HG03520 (cell line): Measurements from ENCODE around the gene CHP2.

Experiments used
- ATAC-seq: cut with Tn5 transposase; IDR thresholded peaks from one replicate; pipeline ENCODE4 v1.9.1; 2021; ENCODE audit warnings: mild to moderate bottlenecking, moderate library complexity; ENCODE audit not compliant: unreplicated experiment

Gene CHP2

GRCh38 chr16:23803591-23804123 lies 48.8 kb downstream of the CHP2 start:
- ATAC-seq: peak; percentile 60

DNA sequence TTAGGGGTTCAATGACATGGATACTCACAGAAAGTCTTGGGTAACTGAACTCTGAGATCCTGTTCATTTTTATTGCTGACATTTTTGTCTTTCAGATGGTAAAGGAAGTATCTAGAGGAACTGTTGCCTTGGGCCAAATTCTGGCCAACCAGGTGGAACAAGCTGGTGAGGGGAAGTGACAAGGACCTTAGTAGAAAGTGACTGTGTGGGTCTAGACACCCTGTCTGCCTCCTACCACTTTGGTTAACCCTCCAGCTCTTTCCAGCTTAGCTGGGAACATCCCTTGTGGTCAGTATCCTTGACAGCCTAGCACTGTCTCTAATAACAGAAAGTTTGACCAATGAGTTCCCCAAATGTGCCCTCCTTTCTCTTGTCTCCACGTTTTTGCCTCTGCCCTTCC lies 52.2 kb downstream of the CHP2 start:
- no peak for ATAC-seq
